HG03159 (cell line): ENCODE measurements around the gene PIGO.
A peak's percentile ranks its signal among the peaks of the same experiment; 100 is the strongest.

Experiments used
- ATAC-seq: cut with Tn5 transposase; IDR thresholded peaks from one replicate; pipeline ENCODE4 v1.9.1; 2021; ENCODE audit warnings: mild to moderate bottlenecking, moderate library complexity; ENCODE audit not compliant: unreplicated experiment

The PIGO gene

DNA sequence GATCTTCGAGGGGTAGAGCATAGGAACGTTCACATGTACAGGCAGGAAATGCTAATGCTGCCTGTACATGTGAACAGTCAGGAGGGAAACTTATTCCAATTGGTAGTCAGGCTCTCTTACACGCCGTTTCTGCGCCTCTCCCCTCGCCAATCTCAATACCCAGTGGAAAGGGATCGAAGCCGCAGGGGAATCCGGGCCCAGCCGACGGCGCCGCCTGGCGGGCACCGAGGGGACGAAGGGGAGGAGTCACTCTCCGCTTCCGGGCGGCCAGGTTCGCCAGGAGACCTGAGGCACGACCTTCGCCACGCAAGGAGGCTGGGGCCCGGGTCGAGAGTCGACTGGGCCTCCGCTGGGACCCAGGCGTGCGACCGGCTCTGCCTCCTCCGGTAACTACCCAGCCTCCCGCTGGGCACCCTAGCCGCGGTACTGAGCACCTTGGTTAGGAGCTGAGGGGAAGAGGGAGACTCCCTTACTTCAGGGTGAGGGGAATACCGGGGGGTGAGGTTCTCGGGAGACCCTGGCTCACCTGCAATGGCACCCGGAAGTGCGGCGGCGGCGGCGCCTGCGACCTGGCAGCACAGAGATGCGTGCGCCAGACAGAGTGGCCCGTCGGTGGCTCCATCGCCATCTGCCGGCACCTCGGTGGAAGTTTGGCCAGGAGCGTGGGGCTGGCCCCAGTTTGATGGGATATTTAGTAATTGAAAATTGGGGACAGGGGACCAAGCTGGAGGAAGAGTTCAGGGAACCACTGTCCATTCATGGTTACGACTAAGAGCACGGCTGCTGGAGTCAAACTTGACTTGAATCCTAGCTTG is at the start of gene PIGO:
PIGO (minus strand) TSS at position 557 of the 815 bp plus-strand sequence. CDS start 1,026 bp downstream, outside the sequence.
- peak; percentile 80 for ATAC-seq

DNA sequence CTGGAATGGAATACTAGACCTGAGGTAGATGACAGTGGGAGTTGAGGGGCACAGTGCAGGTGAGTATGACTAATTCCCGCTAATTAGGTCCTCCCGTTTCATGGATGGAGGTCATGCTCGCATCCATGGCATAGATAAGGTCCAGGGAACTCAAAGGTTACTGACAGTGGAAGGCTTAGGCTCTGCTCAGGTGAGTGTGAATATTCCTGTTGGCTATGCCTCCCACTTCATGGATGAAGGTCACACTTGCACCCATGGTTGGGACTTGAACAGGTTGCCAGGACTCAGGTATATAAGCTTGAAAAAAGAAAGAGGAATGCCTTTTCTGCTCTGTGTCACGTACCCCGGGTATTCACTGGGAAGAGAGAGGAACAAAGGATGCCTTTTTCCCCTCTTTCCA is 45.6 kb upstream of the PIGO start:
- ATAC-seq: no peak

DNA sequence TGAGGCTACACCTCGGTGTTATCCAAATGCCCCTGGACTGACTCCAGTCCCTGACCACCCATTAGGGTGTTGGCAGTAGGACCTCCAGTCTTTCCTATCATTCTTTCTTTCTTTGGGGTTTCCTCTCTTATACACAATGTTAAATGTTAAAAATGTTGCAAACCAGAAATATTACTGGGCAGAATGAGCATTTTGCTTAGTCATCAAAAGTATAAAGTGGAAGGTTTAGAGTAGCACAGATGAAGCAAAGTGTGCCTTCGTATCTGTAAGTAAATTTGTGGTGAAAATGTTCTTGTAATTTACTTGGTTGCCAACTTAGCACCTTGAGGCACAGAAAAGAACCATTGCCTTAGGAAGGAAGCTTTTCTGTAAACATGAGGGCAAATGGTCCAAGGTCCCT is 43.7 kb upstream of the PIGO start:
- ATAC-seq: no peak

DNA sequence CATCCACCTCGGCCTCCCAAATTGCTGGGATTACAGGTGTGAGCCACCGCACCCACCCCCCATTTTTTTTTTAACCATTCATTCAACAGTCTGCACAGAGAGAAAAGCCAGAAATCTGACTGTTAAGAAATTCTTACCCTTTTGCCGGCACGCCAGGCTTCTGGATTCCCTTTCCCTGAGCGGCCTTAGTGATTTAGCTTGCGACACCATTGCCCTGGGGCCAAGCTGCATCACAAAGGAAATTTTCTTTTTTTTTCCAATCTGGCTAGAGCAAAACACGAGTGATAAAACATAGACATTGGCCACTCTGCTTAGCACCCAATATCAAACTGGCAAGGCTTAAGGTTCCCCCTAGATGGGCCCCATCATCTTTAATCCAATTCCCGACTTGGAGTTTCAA is 40.5 kb upstream of the PIGO start:
- no peak for ATAC-seq

DNA sequence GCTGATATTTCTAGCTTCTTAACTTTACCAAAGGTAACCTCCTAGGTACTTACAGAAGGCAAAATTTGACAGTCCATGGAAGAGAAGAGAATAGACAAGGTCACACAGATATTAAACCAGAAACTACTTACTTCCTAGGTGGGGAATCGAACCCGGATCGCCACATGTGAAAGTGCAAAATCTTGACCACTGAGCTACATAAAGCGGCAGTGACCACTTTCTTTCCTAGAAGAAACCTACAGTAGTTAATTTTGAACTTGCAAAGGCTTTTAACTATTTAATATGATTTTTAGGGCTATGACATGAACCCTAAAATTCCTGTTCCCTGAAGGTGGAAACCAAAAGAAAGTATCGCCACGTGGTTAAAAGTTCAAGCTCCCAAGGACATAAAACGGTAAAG is 39.6 kb upstream of the PIGO start:
- no peak for ATAC-seq

DNA sequence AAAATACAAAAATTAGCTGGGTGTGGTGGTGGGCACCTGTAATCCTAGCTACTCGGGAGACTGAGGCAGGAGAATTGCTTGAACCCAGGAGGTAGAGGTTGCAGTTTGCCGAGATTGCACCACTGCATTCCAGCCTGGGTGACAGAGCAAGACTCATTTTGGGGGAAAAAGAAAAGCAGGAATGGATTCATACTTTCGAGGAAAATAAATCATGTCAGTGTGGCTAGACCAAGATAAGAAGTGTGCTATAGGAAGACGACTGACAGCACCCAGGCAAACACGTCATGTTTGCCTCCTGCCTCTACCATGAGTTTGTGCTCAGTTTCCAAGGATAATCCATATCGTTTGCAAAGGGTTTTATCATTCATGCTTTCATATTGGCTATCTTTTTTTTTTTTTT is 38.5 kb upstream of the PIGO start:
- ATAC-seq: no peak

DNA sequence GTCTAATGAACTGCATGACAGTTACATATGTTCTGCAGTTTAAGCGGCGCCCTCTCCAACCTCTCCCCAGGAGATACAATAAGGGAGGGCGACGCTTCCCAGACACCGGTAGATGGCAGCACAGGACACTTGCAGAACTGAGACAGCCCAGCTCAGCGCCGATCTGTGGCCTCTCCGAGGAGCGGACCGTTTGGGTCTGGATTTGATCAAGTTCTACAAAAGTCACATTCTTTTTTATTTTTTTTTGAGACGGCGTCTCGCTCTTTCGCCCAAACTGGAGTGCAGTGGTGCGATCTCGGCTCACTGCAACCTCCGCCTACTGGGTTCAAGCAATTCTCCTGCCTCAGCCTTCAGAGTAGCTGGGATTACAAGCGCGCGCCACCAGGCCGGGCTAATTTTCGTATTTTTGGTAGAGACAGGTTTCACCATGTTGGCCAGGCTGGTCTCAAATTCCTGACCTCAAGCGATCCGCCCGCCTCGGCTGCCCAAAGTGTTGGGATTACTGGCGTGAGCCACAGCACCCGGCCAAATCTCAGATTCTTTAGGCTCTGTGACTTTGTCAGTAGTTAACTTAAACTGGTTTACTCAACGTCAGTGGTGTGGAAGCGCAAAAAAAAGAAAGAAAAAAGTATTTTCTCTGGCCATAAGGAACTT is 20.6 kb upstream of the PIGO start:
- ATAC-seq: peak; percentile 52

DNA sequence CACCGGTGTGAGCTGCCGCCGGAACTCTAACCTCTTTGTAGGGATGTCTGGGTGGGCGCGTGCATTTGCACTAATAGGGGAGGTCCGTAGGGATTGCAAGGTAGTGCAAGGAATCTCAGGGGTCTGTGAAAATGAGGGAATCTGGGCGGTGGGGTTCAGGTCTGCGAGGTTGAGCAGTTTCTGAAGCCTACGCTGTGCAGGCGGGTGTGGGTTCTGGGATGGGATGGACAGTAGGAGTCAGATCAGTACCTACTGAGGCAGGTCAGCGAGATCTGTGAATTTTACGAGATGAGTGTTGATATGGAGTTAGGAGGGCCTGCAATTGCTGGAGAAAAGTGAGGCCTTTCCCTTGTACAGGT is 20.1 kb upstream of the PIGO start:
- no peak for ATAC-seq

DNA sequence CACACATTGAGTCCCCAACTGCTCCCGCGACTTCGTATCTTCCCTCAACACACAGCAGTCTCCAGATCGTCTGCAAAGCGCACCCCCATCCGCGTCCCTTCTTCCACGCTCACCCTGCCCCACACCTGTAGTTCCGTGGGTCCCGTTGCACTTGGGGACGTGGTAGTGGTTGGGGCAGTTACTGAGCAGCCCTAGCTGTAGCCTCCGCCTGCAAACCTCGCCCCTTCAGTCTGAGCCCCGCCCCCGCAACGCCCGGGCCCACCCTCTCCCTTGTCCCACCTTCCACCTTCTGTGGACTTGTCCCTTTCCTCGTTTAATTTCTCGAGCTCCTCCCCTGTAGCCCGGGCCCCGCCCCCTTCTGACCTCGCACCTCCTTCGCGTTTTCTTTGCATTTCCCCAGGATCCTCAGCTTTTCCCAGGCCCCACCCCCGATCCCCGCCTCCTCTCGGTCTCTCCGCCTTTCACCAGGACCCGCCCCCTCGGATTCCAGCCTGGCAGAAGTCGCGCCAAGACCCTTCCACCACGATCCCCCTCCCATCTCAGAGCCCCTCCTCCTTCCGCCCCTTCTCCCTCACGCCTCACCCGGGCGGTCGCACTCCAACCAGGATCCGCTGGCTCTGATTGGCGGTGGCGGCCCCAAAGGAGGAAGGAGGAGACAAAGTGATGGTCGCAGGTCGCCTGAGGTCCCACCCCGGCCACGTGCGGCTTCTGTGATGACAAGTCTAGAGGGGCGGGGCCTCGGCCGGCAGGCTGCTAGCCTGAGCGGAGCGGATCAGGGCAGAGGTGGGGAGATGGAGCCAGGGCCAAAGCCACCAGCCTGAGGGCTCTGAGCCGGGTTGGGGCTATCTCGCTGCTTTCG is 19.5 kb upstream of the PIGO start, which contains the start of gene ATOSB:
ATOSB (minus strand) TSS at position 183 of the 859 bp plus-strand sequence. CDS start 7,588 bp downstream, outside the sequence.
- ATAC-seq: peak; percentile 48

DNA sequence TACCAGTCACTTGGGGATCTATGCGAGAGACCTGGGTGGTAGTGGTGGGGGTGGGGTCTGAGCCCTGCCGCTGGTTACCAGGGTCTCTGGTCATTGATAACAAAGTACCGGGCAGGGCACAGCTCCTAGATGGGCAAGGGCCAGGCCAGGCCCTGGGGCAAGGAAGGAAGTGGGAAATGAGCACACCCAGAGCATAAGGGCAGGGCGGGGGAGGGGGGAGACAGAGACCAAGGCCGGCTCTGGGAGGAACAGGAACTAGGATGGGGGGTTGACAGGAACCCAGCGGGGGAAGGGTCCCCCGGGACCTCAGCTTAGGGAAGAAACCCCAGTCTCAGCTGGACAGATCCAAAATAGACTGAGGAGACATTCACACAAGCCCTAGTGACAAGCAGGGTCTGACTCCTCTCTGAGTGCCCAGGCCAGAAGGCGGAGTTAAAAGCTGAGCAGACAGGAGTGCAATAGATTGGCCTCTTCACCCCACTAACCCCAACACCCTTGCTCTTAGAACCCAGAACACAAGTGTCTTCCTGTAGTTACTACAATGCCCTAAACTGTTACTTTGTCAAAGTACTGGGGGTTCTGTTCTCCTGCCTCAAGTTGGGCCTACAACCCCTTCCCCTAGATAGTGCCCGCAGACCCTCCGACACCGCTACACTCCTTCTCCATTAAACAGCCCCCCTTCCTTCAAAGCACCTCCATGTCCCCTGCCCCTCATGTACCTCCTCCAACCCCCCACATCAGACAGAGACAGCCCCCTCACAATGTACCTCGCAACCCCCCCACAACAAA is 18.6 kb upstream of the PIGO start:
- ATAC-seq: no peak

DNA sequence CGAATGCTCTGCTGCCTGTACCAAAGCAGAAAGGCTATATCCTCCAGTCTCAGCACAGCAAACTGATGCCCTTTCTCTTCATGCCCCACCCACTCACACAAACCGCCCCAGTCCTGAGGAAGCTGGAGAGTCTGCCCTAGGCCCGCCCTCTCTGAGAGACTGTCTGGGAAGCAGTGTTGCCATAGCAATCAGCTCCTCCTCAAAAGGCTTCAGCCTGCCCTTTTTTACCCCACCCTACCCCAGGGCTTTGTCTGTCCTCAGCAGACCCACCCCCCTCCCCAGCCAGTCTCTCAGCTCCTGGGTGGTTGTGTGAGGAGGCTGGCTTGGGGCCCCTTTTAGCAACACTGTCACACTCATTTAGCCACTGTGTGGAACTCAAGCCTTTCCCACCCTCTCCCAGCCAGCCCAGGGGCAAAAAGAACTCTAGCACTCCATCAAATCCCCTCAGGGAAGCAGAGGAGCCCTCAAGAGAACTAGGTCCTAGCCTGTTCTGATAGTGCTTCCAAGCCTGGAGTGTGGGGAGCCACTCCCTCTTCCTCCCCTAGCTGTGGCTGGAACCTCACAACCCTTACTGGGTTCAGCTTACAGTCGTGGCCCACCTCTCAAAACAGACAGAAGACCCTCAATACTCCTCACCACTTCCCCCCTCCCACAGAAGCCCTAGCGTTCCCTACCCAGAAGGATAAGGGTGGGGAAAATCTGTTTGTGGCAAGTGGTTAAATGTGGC is 17.9 kb upstream of the PIGO start:
- ATAC-seq: no peak

DNA sequence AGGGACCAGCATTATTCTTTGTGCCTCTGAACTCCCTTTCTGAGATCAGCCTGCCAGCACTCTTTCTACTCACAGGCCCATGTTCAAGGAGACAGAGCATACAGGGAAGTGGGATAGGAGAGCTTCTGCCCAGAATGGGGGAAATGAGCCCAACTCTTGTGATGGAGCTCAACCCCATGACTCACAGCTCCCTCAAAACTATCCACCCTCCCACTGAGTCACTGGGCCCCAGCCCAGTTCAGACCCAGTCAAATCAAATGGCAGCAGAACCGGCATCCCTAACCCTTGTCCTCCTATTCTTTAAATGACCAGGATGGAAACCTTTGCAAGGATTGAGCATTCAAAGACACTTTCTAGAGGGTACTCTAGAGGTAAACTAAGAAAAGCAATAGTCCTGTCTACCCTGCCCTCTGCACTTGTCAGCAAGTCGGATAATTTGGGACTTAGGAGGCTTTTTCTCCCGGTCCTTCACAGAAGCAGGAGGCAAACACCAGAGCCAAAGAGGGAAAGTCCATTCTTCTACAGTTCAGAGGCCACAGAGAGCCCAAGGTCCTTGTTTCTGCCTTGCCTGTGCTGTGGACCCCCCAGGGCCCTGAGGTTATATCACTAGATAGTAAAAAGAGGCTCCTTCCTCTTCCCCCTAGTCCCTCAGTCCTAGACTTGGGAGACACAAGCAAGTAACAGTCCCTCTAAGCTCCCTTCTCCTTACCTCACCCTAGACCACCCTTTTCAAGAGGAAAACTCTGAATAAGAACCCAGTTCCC is 16.0 kb upstream of the PIGO start:
- ATAC-seq: no peak

DNA sequence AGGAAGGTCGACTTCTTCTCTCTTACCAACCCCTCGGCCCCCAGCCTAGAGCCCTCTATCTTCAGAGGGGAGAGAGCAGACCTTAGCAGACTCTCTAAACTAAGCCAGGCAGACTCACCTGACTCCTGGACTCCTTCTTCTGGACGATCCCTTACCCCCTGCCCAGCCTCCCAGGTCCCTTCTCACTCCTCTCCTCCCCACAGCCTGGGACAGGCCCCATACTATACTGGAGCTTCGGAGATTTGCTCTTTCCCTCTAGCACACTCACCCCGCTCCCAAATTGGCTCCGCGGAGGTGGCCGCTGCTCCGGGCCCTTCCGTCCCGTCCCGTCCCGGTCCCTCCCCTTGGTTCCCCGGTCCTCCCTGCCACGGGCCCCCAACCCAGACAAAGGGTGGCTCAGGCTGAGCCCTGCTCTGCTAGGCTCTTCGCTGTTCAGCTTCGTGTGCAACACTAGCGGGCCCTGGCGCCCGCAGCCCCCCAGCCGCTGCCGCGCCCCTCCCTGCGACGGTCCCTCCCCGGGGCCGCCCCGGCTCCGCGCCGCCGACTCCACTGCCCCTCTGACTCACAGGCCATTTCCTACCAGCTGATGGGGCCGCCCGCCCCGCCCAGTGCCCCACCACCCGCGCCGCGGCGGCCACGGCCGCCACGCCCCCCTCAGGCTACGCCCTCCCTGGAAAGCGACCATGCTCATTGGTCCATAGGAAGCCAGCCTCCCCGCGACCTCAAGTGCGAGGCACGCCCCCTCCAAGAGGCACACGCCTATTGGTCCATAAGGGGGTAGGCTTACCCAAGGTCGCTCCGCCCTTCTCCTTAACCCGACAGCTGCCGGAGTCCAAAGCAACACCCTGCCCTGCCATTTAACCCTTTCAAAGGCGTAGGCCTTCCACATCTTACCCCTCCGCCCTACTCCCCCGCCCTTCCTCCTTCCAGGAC is 14.9 kb upstream of the PIGO start:
- peak; percentile 68 for ATAC-seq

DNA sequence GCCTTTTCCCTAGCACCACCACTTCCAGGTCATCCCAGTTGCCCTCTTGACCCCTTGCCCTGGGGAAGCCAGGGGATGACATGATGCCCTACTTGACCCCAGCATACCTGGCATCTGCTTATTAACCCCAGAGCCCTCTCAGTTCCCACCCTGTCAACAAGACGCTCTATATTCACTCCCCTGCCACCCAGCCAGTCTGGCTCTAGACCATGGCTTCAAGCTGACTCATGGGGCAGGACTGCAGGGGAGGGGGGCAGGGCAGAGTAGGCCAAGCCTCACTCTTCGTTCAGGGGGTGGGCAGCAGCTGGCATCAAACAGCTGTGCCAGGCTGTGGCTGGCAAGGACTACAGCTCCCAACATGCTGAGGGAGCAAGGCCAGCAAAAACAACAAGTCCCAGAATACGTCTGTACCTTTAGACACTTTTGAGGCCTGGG is 14.0 kb upstream of the PIGO start:
- no peak for ATAC-seq

DNA sequence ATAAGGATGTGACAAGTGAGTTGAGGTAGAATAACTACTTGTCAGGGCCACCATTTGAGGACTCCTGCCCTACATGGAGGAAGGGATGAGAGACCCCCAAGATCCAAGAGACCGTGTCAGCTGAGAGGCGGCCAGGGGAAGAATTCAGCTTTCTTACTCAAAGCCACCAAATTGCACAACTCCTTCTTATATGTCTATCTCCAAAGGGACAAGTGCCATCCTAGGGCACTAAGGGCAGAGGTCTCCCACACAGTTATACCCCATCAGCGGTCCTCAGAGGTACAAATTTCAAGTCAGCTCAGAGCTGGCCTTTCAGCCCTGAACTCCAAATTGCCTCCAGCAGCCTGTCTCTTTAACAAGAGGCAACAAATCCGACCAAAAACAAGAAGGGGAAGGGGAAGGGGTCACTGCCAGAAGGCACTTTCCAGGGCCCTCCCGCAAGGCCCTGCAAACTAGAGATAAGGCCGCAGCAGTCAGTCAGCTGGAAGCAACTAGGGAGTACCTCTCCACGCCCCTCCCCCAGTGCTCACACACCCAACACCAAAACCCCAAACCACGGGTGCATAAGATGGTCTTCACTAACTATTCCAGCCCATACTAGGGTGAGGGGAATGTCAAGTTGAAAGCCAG is 12.7 kb upstream of the PIGO start:
- no peak for ATAC-seq

DNA sequence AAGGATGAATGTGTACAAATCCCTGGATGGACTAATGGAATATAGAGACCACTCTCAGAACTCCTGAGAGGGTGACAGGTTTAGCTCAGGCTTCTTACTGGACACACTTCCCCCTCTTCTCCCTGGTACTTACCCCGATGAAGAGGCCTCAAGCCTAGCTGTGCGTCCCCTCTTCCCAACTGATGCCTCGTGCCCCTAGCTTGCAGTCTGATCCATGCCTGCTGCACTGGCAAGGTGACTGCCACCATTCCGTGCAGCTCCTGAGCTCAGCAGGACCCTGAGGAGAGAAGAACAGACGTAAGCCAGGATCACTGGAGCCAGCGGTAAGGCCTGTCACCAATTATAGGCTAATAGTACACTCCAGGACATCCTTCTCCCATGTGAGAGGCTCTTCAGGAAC is 12.1 kb upstream of the PIGO start:
- ATAC-seq: no peak
